Stimulated activated CD4-positive, alpha-beta T cell treated with anti-CD3 and anti-CD28 coated beads, Interleukin-2, amount 100 ng/mL, for 24 hours (primary cell): Measurements from ENCODE around the gene MBIP.
A peak's percentile ranks its signal among the peaks of the same experiment; 100 is the strongest.
"Not testable (repeated sequence)": the region's sequence is repeated elsewhere in the genome, so short reads cannot be mapped to it uniquely, and the experiment has no call there.

Experiments
- DNase-seq, 2 donors: peaks; one replicate each; pipeline ENCODE4 v3.0.0-alpha.2; 2020

The MBIP gene

GRCh38 chr14:36320200-36320896 is at the start of gene MBIP:
Gene MBIP, minus strand, starts transcription at chr14:36320637. Its CDS starts 49 bp downstream, at chr14:36320588.
- DNase-seq: peak; percentile 89 to 93

GRCh38 chr14:36367985-36368774 is 47.7 kb upstream of the MBIP start:
- DNase-seq: no peak

GRCh38 chr14:36365766-36366165 is 45.3 kb upstream of the MBIP start:
- no peak for DNase-seq

- no peak for DNase-seq
Measured at GRCh38 chr14:36363704-36364103, 43.3 kb upstream of the MBIP start.

- no peak for DNase-seq
Measured at GRCh38 chr14:36362648-36363047, 42.2 kb upstream of the MBIP start.

GRCh38 chr14:36361210-36361853 is 40.9 kb upstream of the MBIP start:
- DNase-seq: no peak

GRCh38 chr14:36356862-36357261 is 36.4 kb upstream of the MBIP start:
- DNase-seq: no peak

GRCh38 chr14:36346052-36346451 is 25.6 kb upstream of the MBIP start:
- no peak for DNase-seq

- DNase-seq: no peak
Measured at GRCh38 chr14:36344211-36344610, 23.8 kb upstream of the MBIP start.

- not testable (repeated sequence) for DNase-seq
Measured at GRCh38 chr14:36341811-36342210, 21.4 kb upstream of the MBIP start.

- no peak for DNase-seq
Measured at GRCh38 chr14:36340276-36340890, 19.9 kb upstream of the MBIP start.

- no peak for DNase-seq
Measured at GRCh38 chr14:36339816-36340215, 19.4 kb upstream of the MBIP start.

- no peak for DNase-seq
Measured at GRCh38 chr14:36333119-36333518, 12.7 kb upstream of the MBIP start.

- DNase-seq: not testable (repeated sequence)
Measured at GRCh38 chr14:36327573-36327972, 7.1 kb upstream of the MBIP start.

GRCh38 chr14:36325853-36326252 is 5.4 kb upstream of the MBIP start:
- DNase-seq: no peak

- no peak for DNase-seq
Measured at GRCh38 chr14:36324897-36325296, 4.5 kb upstream of the MBIP start.

GRCh38 chr14:36320897-36321381 is 502 bp upstream of the MBIP start:
- no peak for DNase-seq

GRCh38 chr14:36319899-36320199 is 588 bp downstream of the MBIP start:
- DNase-seq: no peak

GRCh38 chr14:36317650-36318049 is 2.8 kb downstream of the MBIP start:
- no peak for DNase-seq

GRCh38 chr14:36316131-36316530 is 4.3 kb downstream of the MBIP start:
- no peak for DNase-seq

- peak; percentile 24 to 49 for DNase-seq
Measured at GRCh38 chr14:36315159-36315853, 5.1 kb downstream of the MBIP start.

GRCh38 chr14:36313898-36314297 is 6.5 kb downstream of the MBIP start:
- DNase-seq: no peak

- DNase-seq: no peak
Measured at GRCh38 chr14:36313206-36313605, 7.2 kb downstream of the MBIP start.
